ENCODE data around the gene AOPEP. TPM values are rescaled to one million over a fixed set of nuclear protein-coding genes. Genes with fewer than 3 reads are reported as not detected.

Gene AOPEP
- total RNA-seq, 1 experiment from 2014 or later = 15.0 TPM

DNA sequence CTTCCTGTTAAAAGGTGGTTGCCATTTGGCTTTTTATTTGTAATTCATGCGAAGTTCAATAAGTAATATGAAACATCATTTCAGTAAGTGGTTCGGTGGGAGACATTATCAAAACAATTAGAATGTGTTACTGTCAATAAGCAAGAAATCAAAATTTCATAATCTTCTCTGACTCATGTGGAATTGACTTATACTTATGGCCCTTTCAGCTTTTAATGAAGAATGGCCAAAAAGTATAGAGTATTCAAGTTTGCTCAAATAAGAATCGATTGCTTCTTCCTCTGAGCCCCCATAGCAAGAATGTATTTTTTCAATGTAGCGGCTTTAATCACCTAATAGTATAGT, 174.5 kb downstream of the AOPEP start:
- Histone ChIP-seq H3K79me1 (ENCODE audit: insufficient read depth, low read depth, low read length, poor library complexity, severe bottlenecking) (no peaks in the 10 kb centered on the region), H3K27ac (ENCODE audit: insufficient read length, low read depth, low read length) (no peak overlapping the region), H3K9me3 (ENCODE audit: control insufficient read depth, low read depth, low read length) (no peaks in the 10 kb centered on the region), H3K23ac (ENCODE audit: insufficient read length, low read depth, low read length) (no peak overlapping the region), H3K79me2 (ENCODE audit: insufficient read depth, low read length) (no peaks in the 10 kb centered on the region), H3K23me2 (ENCODE audit: insufficient read length, low read depth, low read length, poor library complexity, severe bottlenecking) (no peaks in the 10 kb centered on the region), H4K8ac (replicated peaks; ENCODE audit: insufficient read length, low read depth, low read length) (no peak overlapping the region), H3K56ac (ENCODE audit: insufficient read length, low read depth, low read length) (no peak overlapping the region), H4K20me1 (ENCODE audit: control insufficient read depth, insufficient read depth, insufficient read length) (no peaks in the 10 kb centered on the region), H3K27me3 (ENCODE audit: insufficient read depth, low read length) (no peaks in the 10 kb centered on the region), H4K91ac (ENCODE audit: insufficient read length, low read depth, low read length) (no peak overlapping the region), H2AK5ac (ENCODE audit: insufficient read length, low read length) (no peak overlapping the region), H3T11ph (ENCODE audit: low read length) (no peak overlapping the region), H2BK120ac (ENCODE audit: low read depth, low read length, poor library complexity, severe bottlenecking) (no peak overlapping the region), H3K4me1 (ENCODE audit: insufficient read depth, low read length) (0 out of 2 replicates have a peak, but pooled peaks cover 5% of the 10 kb centered on the region), H3K4ac (ENCODE audit: low read depth, low read length) (no peak overlapping the region), H3K9ac (ENCODE audit: extremely low read depth, insufficient read length, low read length) (no peak overlapping the region), H3K4me2 (ENCODE audit: insufficient read depth, insufficient read length, low read length) (no peak overlapping the region), H2BK12ac (ENCODE audit: insufficient read length, low read depth, low read length) (no peak overlapping the region), H3K14ac (ENCODE audit: insufficient read depth, low read length) (no peak overlapping the region), H3K18ac (ENCODE audit: insufficient read length, low read depth, low read length) (no peak overlapping the region), H2BK15ac (ENCODE audit: low read depth, low read length) (no peak overlapping the region), H2BK20ac (ENCODE audit: low read depth, low read length, poor library complexity, severe bottlenecking) (no peak overlapping the region), H2AFZ (ENCODE audit: low read length) (no peak overlapping the region), H4K5ac (ENCODE audit: insufficient read length, low read depth, low read length) (no peak overlapping the region), H2BK5ac (ENCODE audit: insufficient read length, low read length) (no peak overlapping the region)
- Mint-ChIP-seq H3K36me3 (ENCODE audit: insufficient read depth in 1 of 3, low read depth in 3 of 3) (no peaks in the 10 kb centered on the region), H3K9me3 (no peaks in the 10 kb centered on the region), H3K27me3 (ENCODE audit: low read depth) (no peaks in the 10 kb centered on the region), H3K4me1 (peaks cover 16 to 26% of the 10 kb centered on the region in 2 experiments), H3K27ac (no peak overlapping the region; a peak in 1 of 7 replicates), H3K4me3 (no peak overlapping the region)
- DNase-seq = no peak
- TF ChIP-seq, protein P1, sequence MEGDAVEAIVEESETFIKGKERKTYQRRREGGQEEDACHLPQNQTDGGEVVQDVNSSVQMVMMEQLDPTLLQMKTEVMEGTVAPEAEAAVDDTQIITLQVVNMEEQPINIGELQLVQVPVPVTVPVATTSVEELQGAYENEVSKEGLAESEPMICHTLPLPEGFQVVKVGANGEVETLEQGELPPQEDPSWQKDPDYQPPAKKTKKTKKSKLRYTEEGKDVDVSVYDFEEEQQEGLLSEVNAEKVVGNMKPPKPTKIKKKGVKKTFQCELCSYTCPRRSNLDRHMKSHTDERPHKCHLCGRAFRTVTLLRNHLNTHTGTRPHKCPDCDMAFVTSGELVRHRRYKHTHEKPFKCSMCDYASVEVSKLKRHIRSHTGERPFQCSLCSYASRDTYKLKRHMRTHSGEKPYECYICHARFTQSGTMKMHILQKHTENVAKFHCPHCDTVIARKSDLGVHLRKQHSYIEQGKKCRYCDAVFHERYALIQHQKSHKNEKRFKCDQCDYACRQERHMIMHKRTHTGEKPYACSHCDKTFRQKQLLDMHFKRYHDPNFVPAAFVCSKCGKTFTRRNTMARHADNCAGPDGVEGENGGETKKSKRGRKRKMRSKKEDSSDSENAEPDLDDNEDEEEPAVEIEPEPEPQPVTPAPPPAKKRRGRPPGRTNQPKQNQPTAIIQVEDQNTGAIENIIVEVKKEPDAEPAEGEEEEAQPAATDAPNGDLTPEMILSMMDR (conservative IDR thresholded peaks at IDR 0.05) = no peak
- no CpG with 5 or more reads among the region's 4 CpGs for WGBS (ENCODE audit: extremely low coverage, insufficient read length, low lambda C conversion rate)
